NCI-H69 (cell line): ENCODE results near the gene OR5H15.
A peak's percentile ranks its signal among the peaks of the same experiment; 100 is the strongest.
"Not testable (repeated sequence)": the region's sequence is repeated elsewhere in the genome, so short reads cannot be mapped to it uniquely, and the experiment has no call there.

Experiments
- DNase-seq: peaks from one replicate; lab custom pipeline; 2025; lab: John Stamatoyannopoulos, UW

The OR5H15 gene

GRCh38 chr3:98166396-98166795 lies at the start of gene OR5H15:
OR5H15 (plus strand) TSS chr3:98166696; CDS start chr3:98168700, 2,004 bp downstream.
- no peak for DNase-seq

DNA sequence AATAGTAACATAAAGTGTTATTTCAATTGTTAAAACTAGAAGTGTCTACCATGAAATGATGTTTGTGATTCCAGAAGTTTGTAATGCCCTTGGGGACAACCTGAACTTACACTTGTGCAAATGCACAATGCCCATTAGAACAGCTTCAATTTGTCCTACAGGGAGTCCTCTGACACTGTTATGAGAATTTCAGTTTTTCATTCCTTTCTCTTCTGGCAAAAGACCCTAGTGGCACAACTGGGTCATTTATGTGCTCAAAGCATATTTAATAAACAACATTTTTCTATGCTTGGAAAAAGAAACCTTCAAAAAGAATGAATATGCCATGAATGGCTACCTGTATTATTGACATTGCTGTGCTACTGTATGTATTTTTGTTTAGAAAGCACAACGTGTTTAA lies 36.1 kb upstream of the OR5H15 start, which contains the start of gene OR5H1:
Gene OR5H1 (plus strand): TSS at position 301 of the 400 bp plus-strand sequence. CDS start 1,977 bp downstream, outside the sequence.
- no peak for DNase-seq

DNA sequence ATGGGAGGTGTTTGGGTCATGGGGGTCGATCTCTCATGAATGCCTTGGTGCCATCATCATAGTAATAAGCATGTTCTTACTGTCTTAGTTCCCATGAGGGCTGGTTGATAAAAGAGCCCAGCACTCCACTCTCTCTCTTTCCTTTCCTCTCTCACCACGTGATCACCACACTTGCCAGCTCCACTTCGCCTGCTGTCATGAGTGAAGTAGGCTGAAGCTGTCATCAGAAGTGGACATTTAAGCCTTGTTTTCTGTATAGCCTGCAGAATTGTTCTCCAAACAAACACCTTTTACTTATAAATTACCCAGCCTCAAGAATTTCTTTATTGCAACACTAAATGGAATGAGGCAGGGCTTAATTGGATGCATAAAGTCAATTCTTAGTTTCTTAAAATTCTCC lies 29.9 kb upstream of the OR5H15 start:
- DNase-seq: no peak

DNA sequence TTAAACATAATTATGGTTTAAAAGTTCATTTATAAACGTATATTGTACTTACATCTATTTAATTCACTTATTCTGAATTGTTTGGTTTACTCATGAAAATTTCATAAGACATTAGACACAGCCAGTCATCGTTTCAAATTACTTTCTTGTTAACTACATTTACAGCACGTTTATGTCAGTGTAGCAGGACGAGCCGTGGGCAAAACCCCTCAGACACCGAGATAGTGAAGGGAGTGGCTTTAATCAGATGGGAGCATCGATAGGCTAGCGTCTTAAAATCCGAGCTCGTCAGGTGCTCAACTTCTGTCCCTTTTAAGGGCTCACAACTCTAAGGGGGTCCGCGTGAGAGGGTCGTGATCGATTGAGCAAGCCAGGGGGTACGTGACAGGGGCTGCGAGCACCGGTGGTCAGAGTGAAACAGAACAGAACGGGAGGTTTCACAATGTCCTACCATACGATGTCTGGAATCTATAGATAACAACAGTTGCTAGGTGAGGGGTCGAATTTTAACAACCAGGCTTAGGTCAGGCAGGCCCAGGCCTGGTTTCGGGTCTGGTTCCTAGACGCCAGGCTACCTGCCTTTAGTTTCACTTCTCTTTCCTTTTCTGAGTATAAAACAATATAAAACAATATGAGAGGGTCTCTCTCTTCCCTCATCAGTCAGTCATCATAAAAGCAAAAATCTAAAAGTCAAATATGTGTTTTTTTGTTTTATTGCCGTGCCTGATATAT lies 28.5 kb upstream of the OR5H15 start:
- DNase-seq: not testable (repeated sequence)

GRCh38 chr3:98140531-98140930 lies 26.0 kb upstream of the OR5H15 start:
- DNase-seq: no peak

DNA sequence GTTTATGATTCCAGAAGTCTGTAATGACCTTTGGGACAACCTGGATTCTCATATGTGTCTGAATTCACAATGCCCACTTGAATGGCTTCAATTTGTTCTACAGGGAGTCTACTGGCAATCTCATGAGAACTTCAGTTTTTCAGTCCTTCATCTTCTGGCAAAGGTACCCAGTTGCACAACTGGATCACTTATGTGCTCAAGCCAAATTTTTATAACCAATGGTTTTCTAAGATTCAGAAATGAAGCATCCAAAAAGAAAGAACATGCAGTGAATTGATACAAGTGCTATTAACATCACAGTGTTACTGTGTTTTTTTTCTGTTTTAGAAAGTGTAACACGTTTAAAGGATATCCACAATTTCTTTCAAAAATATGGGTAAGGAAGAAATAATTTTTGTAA lies 19.3 kb upstream of the OR5H15 start, which contains the start of gene OR5H14:
Gene OR5H14 (plus strand): TSS at position 301 of the 400 bp plus-strand sequence. CDS start 1,907 bp downstream, outside the sequence.
- DNase-seq: no peak

GRCh38 chr3:98148751-98149150 lies 17.7 kb upstream of the OR5H15 start:
- DNase-seq: no peak

GRCh38 chr3:98149456-98149855 lies 17.0 kb upstream of the OR5H15 start:
- DNase-seq: not testable (repeated sequence)

GRCh38 chr3:98151241-98151640 lies 15.3 kb upstream of the OR5H15 start:
- DNase-seq: no peak

DNA sequence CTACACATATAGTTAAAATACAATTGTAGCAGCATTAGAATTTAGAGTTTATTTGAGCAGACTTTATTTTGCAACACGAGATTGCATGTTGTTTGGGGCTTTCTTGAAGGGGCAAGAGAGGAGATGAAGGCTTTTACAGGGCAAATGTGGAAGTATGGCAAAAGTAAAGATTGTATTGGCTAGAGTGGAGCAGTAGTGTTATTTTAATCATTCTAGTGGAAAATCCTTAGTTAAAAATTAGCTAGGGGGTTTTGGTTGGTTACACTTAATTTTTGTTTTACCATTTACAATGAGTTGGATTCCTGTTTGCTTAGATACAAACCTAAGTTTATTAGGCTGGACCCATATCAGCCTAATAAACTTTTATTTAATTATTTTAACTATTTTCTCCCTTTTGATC lies 4.6 kb downstream of the OR5H15 start:
- DNase-seq: no peak

GRCh38 chr3:98172621-98173020 lies 6.1 kb downstream of the OR5H15 start:
- DNase-seq: peak; percentile 1

GRCh38 chr3:98180319-98180890 lies 13.9 kb downstream of the OR5H15 start:
- DNase-seq: no peak

- no peak for DNase-seq
Measured at GRCh38 chr3:98182196-98182595, 15.7 kb downstream of the OR5H15 start.

- peak; percentile 1 for DNase-seq
Measured at GRCh38 chr3:98185180-98185579, 18.7 kb downstream of the OR5H15 start.

- no peak for DNase-seq
Measured at GRCh38 chr3:98188545-98188944, 22.0 kb downstream of the OR5H15 start.

GRCh38 chr3:98190911-98191310 lies 24.4 kb downstream of the OR5H15 start:
- DNase-seq: not testable (repeated sequence)

DNA sequence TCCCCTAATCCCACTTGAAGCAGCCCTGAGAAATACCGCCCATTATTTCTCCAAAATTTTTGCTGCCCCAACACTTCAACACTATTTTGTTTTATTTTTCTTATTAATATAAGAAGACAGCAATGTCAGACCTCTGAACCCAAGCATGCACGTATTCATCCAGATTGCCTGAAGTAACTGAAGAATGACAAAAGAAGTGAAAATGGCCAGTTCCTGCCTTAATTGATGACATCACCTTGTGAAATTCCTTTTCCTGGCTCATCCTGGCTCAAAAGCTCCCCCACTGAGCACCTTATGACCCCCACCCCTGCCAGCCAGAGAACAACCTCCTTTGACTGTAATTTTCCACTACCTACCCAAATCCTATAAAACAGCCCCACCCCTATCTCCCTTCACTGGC lies 29.8 kb downstream of the OR5H15 start:
- DNase-seq: not testable (repeated sequence)

GRCh38 chr3:98199020-98199419 lies 32.5 kb downstream of the OR5H15 start:
- DNase-seq: no peak

DNA sequence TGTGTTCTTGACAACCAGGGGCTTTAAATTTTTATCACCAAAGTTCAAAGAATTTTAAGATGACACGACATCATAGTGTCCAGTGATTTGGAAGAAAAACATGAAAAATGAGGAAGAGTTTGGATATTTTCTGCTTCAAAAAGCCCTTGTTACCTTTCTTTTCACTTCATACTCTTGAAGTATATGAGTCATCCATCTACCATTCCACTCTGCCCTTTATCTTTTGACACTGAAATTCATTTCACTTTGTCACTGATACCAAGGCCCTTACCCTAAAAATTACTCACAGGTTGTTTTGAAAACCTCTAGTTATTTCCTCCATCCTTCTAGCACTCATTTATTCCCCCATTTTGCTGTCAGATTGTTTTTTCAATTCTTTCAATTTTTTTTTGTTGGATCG lies 42.7 kb downstream of the OR5H15 start:
- DNase-seq: no peak

DNA sequence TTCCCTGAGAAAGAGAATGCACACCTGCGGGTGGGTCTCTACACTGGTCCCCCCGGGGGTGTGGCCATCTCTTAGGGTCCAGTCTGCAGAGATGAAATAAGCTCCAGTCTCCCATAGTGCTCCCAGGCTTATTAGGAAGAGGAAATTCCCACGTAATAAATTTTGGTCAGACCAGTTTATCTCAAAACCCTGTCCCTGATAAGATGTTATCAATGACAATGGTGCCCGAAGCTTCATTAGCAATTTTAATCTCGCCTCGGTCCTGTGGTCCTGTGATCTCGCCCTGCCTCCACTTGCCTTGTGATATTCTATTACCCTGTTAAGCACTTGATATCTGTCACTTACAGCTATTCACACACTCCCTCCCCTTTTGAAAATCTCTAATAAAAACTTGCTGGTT lies 46.8 kb downstream of the OR5H15 start:
- DNase-seq: no peak

DNA sequence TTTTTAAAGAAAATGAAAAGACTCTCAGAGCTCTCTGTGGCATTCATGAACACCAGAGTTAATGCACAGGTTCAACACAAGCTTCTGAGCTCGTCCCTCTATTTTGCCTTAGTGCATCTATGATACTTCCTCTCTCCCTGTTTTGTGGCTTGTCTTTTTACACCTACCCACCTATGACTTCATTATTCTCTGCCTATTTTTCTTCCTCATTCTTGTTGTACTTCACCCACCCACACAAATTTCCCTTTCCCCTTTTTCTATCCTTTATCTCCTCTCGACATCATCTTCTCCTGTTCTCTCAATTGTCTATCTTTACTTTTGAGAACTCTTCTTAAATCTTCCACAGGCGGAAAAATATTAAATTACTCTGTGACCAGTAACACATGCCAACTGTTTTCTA lies 48.6 kb downstream of the OR5H15 start:
- no peak for DNase-seq
